A549 (cell line): ENCODE measurements around the gene VWA8. TPM values are rescaled to one million over a fixed set of nuclear protein-coding genes. Genes with fewer than 3 reads are reported as not detected.

Source experiments
- ATAC-seq, 2 experiments: fragments of 200-7000 bp in 1 of 2; fragments of >200 bp in 1 of 2; cut with Nextera tagmentation in 1 of 2; cut with Tn5 transposase in 1 of 2; 3 replicates each; pipeline versions ENCODE4 v1.8.0 to v1.9.1; 2018 to 2020; ENCODE audit warnings: mild to moderate bottlenecking in 1 of 2, moderate library complexity in 1 of 2
- CTCF ChIA-PET: fragments of 300-600 bp; sonication (Branson Sonifier 250); formaldehyde crosslinking; extraction: SDS; loops from one replicate; lab custom pipeline; 2021; ENCODE audit warnings: antibody characterized with exemption, inconsistent platforms; lab: Yijun Ruan, JAX
- POLR2A ChIA-PET: fragments of 350-600 bp; formaldehyde crosslinking; extraction: SDS; loops from one replicate; lab custom pipeline; 2021; ENCODE audit warnings: antibody characterized with exemption, inconsistent platforms; lab: Yijun Ruan, JAX
- DNase-seq, 2 experiments: peaks; one replicate each; pipeline versions ENCODE4 v3.0.0 to v3.0.0-alpha.2; 2011 to 2016; ENCODE audit warnings: low read depth in 1 of 2, low spot score in 1 of 2
- FAIRE-seq: peaks from 2 replicates; lab custom pipeline; 2011; peaks lifted over from hg19 to GRCh38; lab: Jason Lieb, UNC
- H3K27ac ChIP-seq, 2 experiments: fragments of >200 bp; sonication (Bioruptor Twin); formaldehyde crosslinking; 3 replicates each; pipeline ENCODE4 v1.5.1; 2016 to 2017
- H3K4me1 ChIP-seq: fragments of >200 bp; sonication (Bioruptor Twin); formaldehyde crosslinking; 3 replicates; pipeline ENCODE4 v1.6.1; 2016
- H3K4me2 ChIP-seq: fragments of >200 bp; sonication (Bioruptor Twin); formaldehyde crosslinking; 3 replicates; pipeline ENCODE4 v1.6.1; 2016
- H3K4me3 ChIP-seq: fragments of >200 bp; sonication (Bioruptor Twin); formaldehyde crosslinking; 3 replicates; pipeline ENCODE4 v1.5.1; 2016
- H3K9me3 ChIP-seq: fragments of >200 bp; sonication (Bioruptor Twin); formaldehyde crosslinking; 3 replicates; pipeline ENCODE4 v1.6.1; 2016
- CHD2 ChIP-seq: fragments of 150-350 bp; IDR thresholded peaks from 2 replicates; pipeline ENCODE4 v1.6.1; 2014; ENCODE audit warnings: low read length; ENCODE audit not compliant: partially characterized antibody
- EHF ChIP-seq: fragments of 250-450 bp; sonication (Bioruptor Pico); IDR thresholded peaks from 2 replicates; pipeline ENCODE4 v1.5.0; 2020; ENCODE audit warnings: mild to moderate bottlenecking
- ELK1 ChIP-seq: fragments of 150-350 bp; IDR thresholded peaks from 2 replicates; pipeline ENCODE4 v1.6.1; 2014; ENCODE audit warnings: low read depth, mild to moderate bottlenecking, low read length
- EP300 ChIP-seq, 2 experiments: fragments of >200 bp; sonication (Bioruptor Twin); formaldehyde crosslinking; IDR thresholded peaks; 2 replicates in 1 of 2; 3 replicates in 1 of 2; pipeline ENCODE4 v1.6.1; 2016 to 2017
- FOXS1 ChIP-seq: fragments of 250-450 bp; sonication (Bioruptor Pico); IDR thresholded peaks from 2 replicates; pipeline ENCODE4 v1.5.0; 2020; ENCODE audit warnings: mild to moderate bottlenecking, moderate library complexity
- GATA3 ChIP-seq: IDR thresholded peaks from 2 replicates; pipeline ENCODE4 v1.6.1; 2012; ENCODE audit warnings: borderline replicate concordance
- HDAC2 ChIP-seq: fragments of 200-600 bp; sonication (generic); IDR thresholded peaks from 2 replicates; pipeline ENCODE4 v1.6.1; 2016
- HOXA7 ChIP-seq: fragments of 250-450 bp; sonication (Bioruptor Pico); IDR thresholded peaks from 2 replicates; pipeline ENCODE4 v1.5.0; 2020; ENCODE audit warnings: mild to moderate bottlenecking, moderate library complexity
- JUN ChIP-seq, 2 experiments: fragments of >200 bp; sonication (Bioruptor Twin); formaldehyde crosslinking; IDR thresholded peaks; 2 replicates in 1 of 2; 3 replicates in 1 of 2; pipeline ENCODE4 v1.6.1; 2016 to 2017
- KDM5A ChIP-seq: fragments of 200-600 bp; sonication (generic); IDR thresholded peaks from 2 replicates; pipeline ENCODE4 v1.6.1; 2016; ENCODE audit warnings: antibody characterized with exemption, mild to moderate bottlenecking
- MAFK ChIP-seq: fragments of 450-650 bp; IDR thresholded peaks from 2 replicates; pipeline ENCODE4 v1.6.1; 2014; ENCODE audit not compliant: partially characterized antibody
- MAZ ChIP-seq: fragments of 150-350 bp; IDR thresholded peaks from 2 replicates; pipeline ENCODE4 v1.6.1; 2014; ENCODE audit warnings: antibody characterized with exemption, low read depth, low read length, borderline replicate concordance
- NPAS2 ChIP-seq: fragments of 250-450 bp; sonication (Bioruptor Pico); IDR thresholded peaks from 2 replicates; pipeline ENCODE4 v1.8.0; 2022; ENCODE audit warnings: mild to moderate bottlenecking, moderate library complexity, borderline replicate concordance
- PBX3 ChIP-seq: IDR thresholded peaks from 2 replicates; pipeline ENCODE4 v1.6.1; 2012
- PHF8 ChIP-seq: fragments of 200-600 bp; sonication (generic); IDR thresholded peaks from 2 replicates; pipeline ENCODE4 v1.6.1; 2016; ENCODE audit warnings: low read depth, mild to moderate bottlenecking, antibody characterized with exemption, moderate library complexity, borderline replicate concordance
- POLR2AphosphoS2 ChIP-seq: conservative IDR thresholded peaks from 2 replicates; pipeline ENCODE4 v1.6.1; 2012; ENCODE audit warnings: low read length, improper control_type of control experiment, inconsistent platforms
- RFX5 ChIP-seq: fragments of 450-650 bp; IDR thresholded peaks from 2 replicates; pipeline ENCODE4 v1.7.1; 2014; ENCODE audit warnings: antibody characterized with exemption, mild to moderate bottlenecking, moderate library complexity
- SREBF2 ChIP-seq: fragments of 450-650 bp; IDR thresholded peaks from 2 replicates; pipeline ENCODE4 v1.6.1; 2014; ENCODE audit warnings: mild to moderate bottlenecking, moderate library complexity
- TP53 ChIP-seq: fragments of 250-450 bp; sonication (Bioruptor Pico); IDR thresholded peaks from 2 replicates; pipeline ENCODE4 v1.5.0; 2021; ENCODE audit warnings: mild to moderate bottlenecking, moderate library complexity
- USF2 ChIP-seq: fragments of 450-650 bp; IDR thresholded peaks from 2 replicates; pipeline ENCODE4 v1.6.1; 2014; ENCODE audit warnings: antibody characterized with exemption
- ZFP36 ChIP-seq: fragments of 450-650 bp; IDR thresholded peaks from 2 replicates; pipeline ENCODE4 v1.6.1; 2014; ENCODE audit warnings: borderline replicate concordance; ENCODE audit not compliant: partially characterized antibody
- ZNF302 ChIP-seq: fragments of 250-450 bp; sonication (Bioruptor Pico); IDR thresholded peaks from 2 replicates; pipeline ENCODE4 v1.9.0; 2021; ENCODE audit warnings: inconsistent platforms, mild to moderate bottlenecking, moderate library complexity
- WGBS: methylation state at CpG from one replicate; pipeline ENCODE4 v1.1.6; 2017; ENCODE audit errors: missing lambda C conversion rate; 5-methylcytosine and 5-hydroxymethylcytosine counted together
- polyA plus RNA-seq, 4 experiments: library from polyadenylated mRNA; depleted of rRNA in 3 of 4; stranded (reverse); fragments of >200 nt; fragmentation: RNase III in 1 of 4; extraction: RNeasy Plus Mini Kit Qiagen cat#74134 plus additional on column Dnase treatment in 1 of 4; gene quantifications; 2 replicates in 3 of 4; 3 replicates in 1 of 4; pipeline ENCODE4 v1.2.3, GENCODE V29; 2011 to 2017
- TF ChIP-seq, protein P1 (sequence below): fragments of 250-450 bp; sonication (Bioruptor Pico); IDR thresholded peaks from 2 replicates; pipeline ENCODE4 v1.5.0; 2021; ENCODE audit warnings: mild to moderate bottlenecking, moderate library complexity, borderline replicate concordance
- TF ChIP-seq, protein P2 (sequence below): fragments of 200-600 bp; sonication (generic); IDR thresholded peaks from 2 replicates; pipeline ENCODE4 v1.6.1; 2016; ENCODE audit warnings: antibody characterized with exemption, mild to moderate bottlenecking, moderate library complexity

VWA8 gene
- polyA plus RNA-seq, 2 of the 4 experiments (the other 2 are of a cell fraction), result 6.4 to 15.3 TPM

GRCh38 chr13:41969072-41969471 lies 8.2 kb upstream of the VWA8 start:
- H3K4me1 ChIP-seq, result 0 out of 3 replicates have a peak, but pooled peaks cover 3% of the 10 kb centered on the region
- ATAC-seq (no peak), DNase-seq (no peak)
- no peak overlapping the region for H3K4me3 ChIP-seq
- POLR2A ChIA-PET, result no interaction called here
- H3K9me3 ChIP-seq, result no peaks in the 10 kb centered on the region
- TF ChIP-seq GATA3 (no peak), ZFP36 (no peak), EHF (no peak), MAFK (no peak), ZNF302 (CRISPR knock-in tag) (no peak), POLR2AphosphoS2 (no peak), HOXA7 (CRISPR knock-in tag) (no peak)
- TF ChIP-seq, protein P1, sequence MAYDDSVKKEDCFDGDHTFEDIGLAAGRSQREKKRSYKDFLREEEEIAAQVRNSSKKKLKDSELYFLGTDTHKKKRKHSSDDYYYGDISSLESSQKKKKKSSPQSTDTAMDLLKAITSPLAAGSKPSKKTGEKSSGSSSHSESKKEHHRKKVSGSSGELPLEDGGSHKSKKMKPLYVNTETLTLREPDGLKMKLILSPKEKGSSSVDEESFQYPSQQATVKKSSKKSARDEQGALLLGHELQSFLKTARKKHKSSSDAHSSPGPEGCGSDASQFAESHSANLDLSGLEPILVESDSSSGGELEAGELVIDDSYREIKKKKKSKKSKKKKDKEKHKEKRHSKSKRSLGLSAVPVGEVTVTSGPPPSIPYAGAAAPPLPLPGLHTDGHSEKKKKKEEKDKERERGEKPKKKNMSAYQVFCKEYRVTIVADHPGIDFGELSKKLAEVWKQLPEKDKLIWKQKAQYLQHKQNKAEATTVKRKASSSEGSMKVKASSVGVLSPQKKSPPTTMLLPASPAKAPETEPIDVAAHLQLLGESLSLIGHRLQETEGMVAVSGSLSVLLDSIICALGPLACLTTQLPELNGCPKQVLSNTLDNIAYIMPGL (CRISPR knock-in tag), result no peak
- TF ChIP-seq, all 56 proteins: peak for 0
- 86% methylated on average over 4 of the region's 4 CpGs for WGBS
- CTCF ChIA-PET, result no interaction called here
- FAIRE-seq, result no peak
- H3K27ac ChIP-seq, result no peak overlapping the region
- no peak overlapping the region for H3K4me2 ChIP-seq

DNA sequence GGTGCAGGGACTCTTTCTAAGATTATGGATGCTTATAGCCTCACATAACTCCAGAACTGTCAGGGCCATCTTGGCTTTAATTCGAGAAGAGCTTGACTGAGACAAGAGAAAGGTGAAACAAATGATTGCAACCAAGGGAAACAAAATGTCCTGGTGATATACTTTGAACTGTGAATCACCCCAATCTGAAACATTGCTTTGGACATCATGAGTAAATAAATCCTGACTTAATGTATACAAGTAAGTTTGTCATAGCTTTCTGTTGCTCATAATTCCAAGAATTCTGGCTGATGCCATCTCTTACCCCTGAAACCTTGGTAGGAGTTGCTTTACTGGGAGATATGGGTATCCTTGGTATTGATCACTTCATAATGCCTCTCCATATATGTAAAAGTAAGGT lies 5.8 kb upstream of the VWA8 start:
- Histone ChIP-seq H3K4me2 (no peak overlapping the region; the same call in 2 of the 3 replicates), H3K4me3 (no peak overlapping the region), H3K4me1 (peaks cover 6% of the 10 kb centered on the region; the same call in 1 of the 3 replicates), H3K27ac (no peak overlapping the region; a peak in 1 of 6 replicates), H3K9me3 (no peaks in the 10 kb centered on the region)
- 6% methylated on average over 1 of the region's 1 CpG for WGBS
- DNase-seq (no peak), ATAC-seq (no peak), FAIRE-seq (no peak)
- ChIA-PET CTCF (no interaction called here), POLR2A (no interaction called here)
- TF ChIP-seq HDAC2, result no peak
- TF ChIP-seq FOXS1 (CRISPR knock-in tag), result no peak
- TF ChIP-seq TP53, result no peak
- TF ChIP-seq EHF, result no peak
- no peak for TF ChIP-seq NPAS2 (CRISPR knock-in tag)
- TF ChIP-seq USF2, result no peak
- TF ChIP-seq, protein P2, sequence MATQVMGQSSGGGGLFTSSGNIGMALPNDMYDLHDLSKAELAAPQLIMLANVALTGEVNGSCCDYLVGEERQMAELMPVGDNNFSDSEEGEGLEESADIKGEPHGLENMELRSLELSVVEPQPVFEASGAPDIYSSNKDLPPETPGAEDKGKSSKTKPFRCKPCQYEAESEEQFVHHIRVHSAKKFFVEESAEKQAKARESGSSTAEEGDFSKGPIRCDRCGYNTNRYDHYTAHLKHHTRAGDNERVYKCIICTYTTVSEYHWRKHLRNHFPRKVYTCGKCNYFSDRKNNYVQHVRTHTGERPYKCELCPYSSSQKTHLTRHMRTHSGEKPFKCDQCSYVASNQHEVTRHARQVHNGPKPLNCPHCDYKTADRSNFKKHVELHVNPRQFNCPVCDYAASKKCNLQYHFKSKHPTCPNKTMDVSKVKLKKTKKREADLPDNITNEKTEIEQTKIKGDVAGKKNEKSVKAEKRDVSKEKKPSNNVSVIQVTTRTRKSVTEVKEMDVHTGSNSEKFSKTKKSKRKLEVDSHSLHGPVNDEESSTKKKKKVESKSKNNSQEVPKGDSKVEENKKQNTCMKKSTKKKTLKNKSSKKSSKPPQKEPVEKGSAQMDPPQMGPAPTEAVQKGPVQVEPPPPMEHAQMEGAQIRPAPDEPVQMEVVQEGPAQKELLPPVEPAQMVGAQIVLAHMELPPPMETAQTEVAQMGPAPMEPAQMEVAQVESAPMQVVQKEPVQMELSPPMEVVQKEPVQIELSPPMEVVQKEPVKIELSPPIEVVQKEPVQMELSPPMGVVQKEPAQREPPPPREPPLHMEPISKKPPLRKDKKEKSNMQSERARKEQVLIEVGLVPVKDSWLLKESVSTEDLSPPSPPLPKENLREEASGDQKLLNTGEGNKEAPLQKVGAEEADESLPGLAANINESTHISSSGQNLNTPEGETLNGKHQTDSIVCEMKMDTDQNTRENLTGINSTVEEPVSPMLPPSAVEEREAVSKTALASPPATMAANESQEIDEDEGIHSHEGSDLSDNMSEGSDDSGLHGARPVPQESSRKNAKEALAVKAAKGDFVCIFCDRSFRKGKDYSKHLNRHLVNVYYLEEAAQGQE, result no peak
- no peak for TF ChIP-seq ELK1
- no peak for TF ChIP-seq EP300 (IDR thresholded peaks at IDR 0.05)
- TF ChIP-seq RFX5, result no peak
- no peak for TF ChIP-seq JUN (IDR thresholded peaks at IDR 0.05)
- no peak for TF ChIP-seq CHD2
- TF ChIP-seq KDM5A, result no peak
- TF ChIP-seq PHF8, result no peak
- TF ChIP-seq PBX3, result no peak
- TF ChIP-seq MAZ, result no peak
- no peak for TF ChIP-seq SREBF2
- TF ChIP-seq, all 56 proteins: peak for 0
